Mammary epithelial cell (primary cell): ENCODE measurements around the gene GSTO1.

Experiments
- CTCF ChIP-seq, 2 donors: IDR thresholded peaks in 1 of 2; conservative IDR thresholded peaks in 1 of 2; 2 replicates each; pipeline ENCODE4 v1.5.1; 2011 to 2012; ENCODE audit warnings: inconsistent platforms in 2 of 2, low read length in 2 of 2, mild to moderate bottlenecking in 2 of 2, control low read depth in 1 of 2, low read depth in 1 of 2; ENCODE audit not compliant: insufficient read depth in 1 of 2; ENCODE audit errors: extremely low read depth in 1 of 2
- EZH2 ChIP-seq: IDR thresholded peaks from 2 replicates; pipeline ENCODE4 v1.6.1; 2012; ENCODE audit warnings: low read length, inconsistent platforms, borderline replicate concordance

- peak; percentile 12 to 41 for TF ChIP-seq CTCF (conservative IDR thresholded peaks at IDR 0.05 in 1 of 2, IDR thresholded peaks at IDR 0.05 in 1 of 2; ENCODE audit: extremely low read depth in 1 of 2, insufficient read depth in 1 of 2, low read depth in 1 of 2, low read length in 2 of 2)
- TF ChIP-seq EZH2 = no peak
Observed at GRCh38 chr10:104300736-104301292, 46.1 kb downstream of the GSTO1 start.
